DOHH2 (cell line): ENCODE results near the gene TFB1M.
A peak's percentile ranks its signal among the peaks of the same experiment; 100 is the strongest.

Experiments
- H3F3A ChIP-seq: fragments of 200-600 bp; sonication (generic), shearing (Covaris generic); 2 replicates; pipeline ENCODE4 v1.6.0; 2016; ENCODE audit warnings: antibody characterized with exemption, mild to moderate bottlenecking; ENCODE audit not compliant: control insufficient read depth, insufficient read depth
- H3K27ac ChIP-seq: fragments of 200-600 bp; sonication (generic); 2 replicates; pipeline ENCODE4 v1.5.1; 2014; ENCODE audit warnings: low read depth, mild to moderate bottlenecking, low read length, moderate library complexity
- H3K27me3 ChIP-seq: fragments of 200-600 bp; sonication (generic); 2 replicates; pipeline ENCODE4 v1.6.1; 2014; ENCODE audit warnings: mild to moderate bottlenecking, low read length, mixed read lengths; ENCODE audit not compliant: control insufficient read depth
- H3K36me3 ChIP-seq: fragments of 200-600 bp; sonication (generic); 2 replicates; pipeline ENCODE4 v1.6.1; 2014; ENCODE audit warnings: mild to moderate bottlenecking, low read length, moderate library complexity, mixed read lengths; ENCODE audit not compliant: control insufficient read depth
- H3K4me1 ChIP-seq: fragments of 200-600 bp; sonication (generic); 2 replicates; pipeline ENCODE4 v1.6.1; 2014; ENCODE audit warnings: mild to moderate bottlenecking, low read length, mixed read lengths; ENCODE audit not compliant: control insufficient read depth
- H3K4me2 ChIP-seq: fragments of 200-600 bp; sonication (generic); 2 replicates; pipeline ENCODE4 v1.6.0; 2014; ENCODE audit warnings: mild to moderate bottlenecking, low read length, moderate library complexity
- H3K4me3 ChIP-seq: fragments of 200-600 bp; sonication (generic); 2 replicates; pipeline ENCODE4 v1.5.1; 2014; ENCODE audit warnings: mild to moderate bottlenecking, low read length, mixed read lengths
- H3K79me2 ChIP-seq: fragments of 200-600 bp; sonication (generic); 2 replicates; pipeline ENCODE4 v1.6.1; 2014; ENCODE audit warnings: mild to moderate bottlenecking, low read length, mixed read lengths; ENCODE audit not compliant: control insufficient read depth
- H3K9me2 ChIP-seq: fragments of 200-600 bp; sonication (generic); replicated peaks from 2 replicates; pipeline ENCODE4 v1.6.1; 2014; ENCODE audit warnings: mild to moderate bottlenecking, low read length, mixed read lengths; ENCODE audit not compliant: control insufficient read depth
- H3K9me3 ChIP-seq: fragments of 200-600 bp; sonication (generic); 2 replicates; pipeline ENCODE4 v1.6.1; 2014; ENCODE audit warnings: antibody characterized with exemption, low read length, mixed read lengths; ENCODE audit not compliant: control insufficient read depth, insufficient read depth
- H4K20me1 ChIP-seq: fragments of 200-600 bp; sonication (generic); 2 replicates; pipeline ENCODE4 v1.6.0; 2014; ENCODE audit warnings: low read depth, mild to moderate bottlenecking, antibody characterized with exemption, low read length, moderate library complexity; ENCODE audit not compliant: control insufficient read depth, insufficient read depth
- EZH2phosphoT487 ChIP-seq: fragments of 200-600 bp; sonication (generic); IDR thresholded peaks from 2 replicates; pipeline ENCODE4 v1.6.1; 2017; ENCODE audit warnings: borderline replicate concordance, mild to moderate bottlenecking, antibody characterized with exemption, low read length, moderate library complexity, mixed read lengths
- TF ChIP-seq, protein P1 (sequence below): fragments of 200-600 bp; sonication (generic); IDR thresholded peaks from one replicate; pipeline ENCODE4 v1.5.1; 2014; ENCODE audit warnings: antibody characterized with exemption, mild to moderate bottlenecking, low read depth, low read length; ENCODE audit not compliant: poor library complexity, severe bottlenecking

Gene TFB1M

DNA sequence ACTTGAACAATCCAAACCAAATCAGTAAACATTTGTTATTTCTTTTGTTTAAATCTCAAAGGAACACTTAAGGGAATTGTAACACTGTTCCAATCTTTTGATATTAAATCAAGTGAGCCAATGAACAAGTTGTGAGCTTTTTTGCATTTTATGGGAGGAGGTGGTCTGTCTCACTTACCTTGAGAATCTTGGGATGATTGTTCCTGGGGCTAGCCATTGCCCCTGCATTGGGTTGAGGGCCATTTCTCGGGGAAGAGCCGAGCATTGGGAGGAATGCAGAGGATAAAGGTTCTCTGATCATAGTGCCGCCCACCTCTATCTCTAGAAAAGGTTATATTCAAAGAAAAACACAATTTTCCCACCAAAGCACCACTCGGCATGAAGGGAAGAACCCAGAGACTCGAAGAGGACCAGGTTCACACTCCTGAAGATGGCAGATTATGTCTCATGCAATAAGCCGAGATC lies 13.8 kb upstream of the TFB1M start:
- Histone ChIP-seq H3K9me3 (no peaks in the 10 kb centered on the region), H3F3A (peaks cover 3% of the 10 kb centered on the region; the same call in 1 of the 2 replicates)

DNA sequence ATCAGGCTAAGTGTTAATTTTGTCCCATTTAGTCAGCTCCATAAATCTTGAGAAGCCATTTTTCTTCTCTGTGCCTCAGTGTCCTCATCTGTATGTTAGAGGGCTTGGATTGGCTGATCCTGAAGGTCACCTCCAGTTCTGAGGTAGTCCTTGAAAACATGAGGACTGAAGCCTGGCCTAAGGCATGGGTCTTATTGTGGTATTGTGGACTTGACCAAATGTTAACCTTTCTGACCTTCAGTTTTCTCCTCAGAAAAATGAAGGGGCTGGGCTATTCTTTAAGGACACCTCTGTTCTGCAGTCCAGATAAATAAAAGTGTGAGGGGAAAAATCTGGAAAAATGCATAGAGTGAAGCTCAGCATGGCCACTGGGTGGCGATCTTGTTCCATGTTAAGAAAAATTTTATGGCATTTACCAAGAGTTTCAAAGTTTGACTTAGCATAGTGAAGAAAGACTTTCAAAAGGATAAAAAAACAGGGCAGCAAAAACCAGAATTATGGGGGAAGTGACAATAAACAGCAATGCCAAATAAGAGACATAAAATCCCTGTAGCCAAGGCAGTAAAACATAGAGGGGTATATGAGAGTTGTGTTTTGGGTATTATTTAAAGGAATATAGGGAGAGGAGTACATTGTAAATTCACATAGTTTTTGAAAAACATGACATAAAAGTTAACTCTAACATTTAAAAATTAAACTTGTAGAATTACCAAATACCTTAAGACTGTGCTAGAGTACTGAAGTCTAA lies 13.2 kb upstream of the TFB1M start:
- Histone ChIP-seq H3F3A (peaks cover 3% of the 10 kb centered on the region; the same call in 1 of the 2 replicates), H3K4me2 (peak overlapping the region; percentile 6; the same call in 1 of the 2 replicates), H3K4me1 (peaks cover 39% of the 10 kb centered on the region), H3K27ac (peak overlapping the region; percentile 22; the same call in 1 of the 2 replicates), H3K4me3 (no peak overlapping the region), H4K20me1 (no peaks in the 10 kb centered on the region), H3K79me2 (no peaks in the 10 kb centered on the region), H3K9me2 (no peaks in the 10 kb centered on the region), H3K36me3 (no peaks in the 10 kb centered on the region; the same call in 1 of the 2 replicates), H3K27me3 (no peaks in the 10 kb centered on the region), H3K9me3 (no peaks in the 10 kb centered on the region)
- TF ChIP-seq, protein P1, sequence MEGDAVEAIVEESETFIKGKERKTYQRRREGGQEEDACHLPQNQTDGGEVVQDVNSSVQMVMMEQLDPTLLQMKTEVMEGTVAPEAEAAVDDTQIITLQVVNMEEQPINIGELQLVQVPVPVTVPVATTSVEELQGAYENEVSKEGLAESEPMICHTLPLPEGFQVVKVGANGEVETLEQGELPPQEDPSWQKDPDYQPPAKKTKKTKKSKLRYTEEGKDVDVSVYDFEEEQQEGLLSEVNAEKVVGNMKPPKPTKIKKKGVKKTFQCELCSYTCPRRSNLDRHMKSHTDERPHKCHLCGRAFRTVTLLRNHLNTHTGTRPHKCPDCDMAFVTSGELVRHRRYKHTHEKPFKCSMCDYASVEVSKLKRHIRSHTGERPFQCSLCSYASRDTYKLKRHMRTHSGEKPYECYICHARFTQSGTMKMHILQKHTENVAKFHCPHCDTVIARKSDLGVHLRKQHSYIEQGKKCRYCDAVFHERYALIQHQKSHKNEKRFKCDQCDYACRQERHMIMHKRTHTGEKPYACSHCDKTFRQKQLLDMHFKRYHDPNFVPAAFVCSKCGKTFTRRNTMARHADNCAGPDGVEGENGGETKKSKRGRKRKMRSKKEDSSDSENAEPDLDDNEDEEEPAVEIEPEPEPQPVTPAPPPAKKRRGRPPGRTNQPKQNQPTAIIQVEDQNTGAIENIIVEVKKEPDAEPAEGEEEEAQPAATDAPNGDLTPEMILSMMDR = peak; percentile 91
- TF ChIP-seq EZH2phosphoT487 = no peak

More for the DNA sequence above, 13.8 kb upstream of the TFB1M start:
- H3K9me2 ChIP-seq = no peaks in the 10 kb centered on the region
- H4K20me1 ChIP-seq = no peaks in the 10 kb centered on the region
- no peaks in the 10 kb centered on the region; the same call in 1 of the 2 replicates for H3K36me3 ChIP-seq
- H3K79me2 ChIP-seq = no peaks in the 10 kb centered on the region
- H3K27ac ChIP-seq = peak overlapping the region; percentile 22; the same call in 1 of the 2 replicates
- peaks cover 42% of the 10 kb centered on the region for H3K4me1 ChIP-seq
- no peaks in the 10 kb centered on the region for H3K27me3 ChIP-seq
- H3K4me3 ChIP-seq = no peak overlapping the region
- peak overlapping the region; percentile 6; the same call in 1 of the 2 replicates for H3K4me2 ChIP-seq
- no peak for TF ChIP-seq EZH2phosphoT487
- TF ChIP-seq, protein P1 = no peak

DNA sequence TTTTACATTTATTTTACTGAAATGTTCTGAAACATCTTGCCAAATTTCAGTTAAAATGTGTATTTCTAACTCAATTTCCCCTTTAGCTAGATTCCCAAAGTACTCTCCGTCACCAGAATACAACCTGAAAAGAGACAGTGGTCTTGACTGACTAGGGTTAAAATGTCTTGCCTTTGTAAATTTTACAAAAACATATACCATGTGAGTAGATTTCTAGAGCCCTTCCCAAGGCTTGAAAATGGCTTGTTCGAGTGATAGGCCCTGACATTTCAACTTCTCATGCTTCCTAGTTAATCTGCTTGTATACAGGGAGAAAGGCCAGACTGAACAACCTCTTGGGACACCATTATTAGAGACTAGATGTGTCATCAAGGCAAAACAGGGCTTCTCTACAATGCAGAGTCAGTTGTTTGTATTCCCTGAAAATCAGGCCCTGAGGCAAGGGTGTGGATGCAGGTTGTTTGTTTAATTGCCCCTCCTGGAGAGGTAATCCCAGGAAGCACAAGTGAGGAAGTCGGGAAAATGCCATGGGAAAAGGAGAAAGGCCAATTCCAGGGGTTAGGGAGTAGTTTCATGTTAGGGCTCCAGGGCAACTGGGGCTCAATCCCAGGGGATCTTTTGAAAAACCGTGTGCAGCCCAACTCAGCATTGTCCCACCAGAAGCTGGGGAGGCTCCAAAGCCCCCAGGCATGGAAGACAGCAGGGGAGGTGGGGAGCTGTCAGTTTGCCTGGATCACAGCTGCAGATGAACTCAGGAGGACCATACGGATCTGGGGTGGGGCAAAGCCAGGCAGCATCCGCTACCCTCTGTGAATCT lies 11.6 kb upstream of the TFB1M start:
- H3K4me2 ChIP-seq = no peak overlapping the region
- TF ChIP-seq, protein P1 = no peak
- TF ChIP-seq EZH2phosphoT487 = no peak
- no peaks in the 10 kb centered on the region for H4K20me1 ChIP-seq
- no peak overlapping the region for H3K27ac ChIP-seq
- H3F3A ChIP-seq = no peaks in the 10 kb centered on the region
- peaks cover 30% of the 10 kb centered on the region for H3K4me1 ChIP-seq
- H3K9me2 ChIP-seq = no peaks in the 10 kb centered on the region
- H3K36me3 ChIP-seq = no peaks in the 10 kb centered on the region; the same call in 1 of the 2 replicates
- no peak overlapping the region for H3K4me3 ChIP-seq
- no peaks in the 10 kb centered on the region for H3K9me3 ChIP-seq
- H3K79me2 ChIP-seq = no peaks in the 10 kb centered on the region
- H3K27me3 ChIP-seq = no peaks in the 10 kb centered on the region
